ENCODE measurements around the gene MLN. TPM values are rescaled to one million over a fixed set of nuclear protein-coding genes. Genes with fewer than 3 reads are reported as not detected.
"Not testable (repeated sequence)": the region's sequence is repeated elsewhere in the genome, so short reads cannot be mapped to it uniquely, and the experiment has no call there.

MLN gene
- total RNA-seq, 1 donor from 2014 or later: not detected

GRCh38 chr6:33833599-33833998 is 29.8 kb upstream of the MLN start:
- H3K36me3 ChIP-seq (ENCODE audit: control insufficient read depth, insufficient read depth, low read length): no peaks in the 10 kb centered on the region
- peaks cover 4% of the 10 kb centered on the region for H3K27me3 ChIP-seq (ENCODE audit: control insufficient read depth, insufficient read depth, low read length)
- H3K4me3 ChIP-seq (ENCODE audit: low read depth, low read length): no peak overlapping the region
- DNase-seq (ENCODE audit: low read depth) (no peak), FAIRE-seq (no peak)
- TF ChIP-seq CTCF (IDR thresholded peaks at IDR 0.05; ENCODE audit: insufficient read depth, low read length, severe bottlenecking): no peak

GRCh38 chr6:33832831-33833230 is 29.0 kb upstream of the MLN start:
- H3K27me3 ChIP-seq (ENCODE audit: control insufficient read depth, insufficient read depth, low read length); DNase-seq (ENCODE audit: low read depth); H3K4me3 ChIP-seq (ENCODE audit: low read depth, low read length); FAIRE-seq; H3K36me3 ChIP-seq (ENCODE audit: control insufficient read depth, insufficient read depth, low read length): not testable (repeated sequence)

GRCh38 chr6:33831725-33832124 is 27.9 kb upstream of the MLN start:
- DNase-seq (ENCODE audit: low read depth); FAIRE-seq; H3K4me3 ChIP-seq (ENCODE audit: low read depth, low read length); H3K36me3 ChIP-seq (ENCODE audit: control insufficient read depth, insufficient read depth, low read length); H3K27me3 ChIP-seq (ENCODE audit: control insufficient read depth, insufficient read depth, low read length): not testable (repeated sequence)

GRCh38 chr6:33830635-33831240 is 26.9 kb upstream of the MLN start:
- FAIRE-seq (no peak), DNase-seq (ENCODE audit: low read depth) (no peak)
- TF ChIP-seq CTCF (IDR thresholded peaks at IDR 0.05; ENCODE audit: insufficient read depth, low read length, severe bottlenecking): no peak
- Histone ChIP-seq H3K36me3 (ENCODE audit: control insufficient read depth, insufficient read depth, low read length) (no peaks in the 10 kb centered on the region), H3K27me3 (ENCODE audit: control insufficient read depth, insufficient read depth, low read length) (peaks cover 7% of the 10 kb centered on the region), H3K4me3 (ENCODE audit: low read depth, low read length) (no peak overlapping the region)

- DNase-seq (ENCODE audit: low read depth) (no peak), FAIRE-seq (no peak)
- TF ChIP-seq CTCF (IDR thresholded peaks at IDR 0.05; ENCODE audit: insufficient read depth, low read length, severe bottlenecking): no peak
- no peaks in the 10 kb centered on the region for H3K36me3 ChIP-seq (ENCODE audit: control insufficient read depth, insufficient read depth, low read length)
- peaks cover 7% of the 10 kb centered on the region for H3K27me3 ChIP-seq (ENCODE audit: control insufficient read depth, insufficient read depth, low read length)
- H3K4me3 ChIP-seq (ENCODE audit: low read depth, low read length): no peak overlapping the region
Measured at GRCh38 chr6:33828764-33829731, 25.2 kb upstream of the MLN start.

GRCh38 chr6:33828452-33828763 is 24.6 kb upstream of the MLN start:
- peaks cover 7% of the 10 kb centered on the region for H3K27me3 ChIP-seq (ENCODE audit: control insufficient read depth, insufficient read depth, low read length)
- no peak for TF ChIP-seq CTCF (IDR thresholded peaks at IDR 0.05; ENCODE audit: insufficient read depth, low read length, severe bottlenecking)
- no peak for FAIRE-seq

More at GRCh38 chr6:33828452-33828763, 24.6 kb upstream of the MLN start:
- Histone ChIP-seq H3K4me3 (ENCODE audit: low read depth, low read length) (no peak overlapping the region), H3K36me3 (ENCODE audit: control insufficient read depth, insufficient read depth, low read length) (no peaks in the 10 kb centered on the region)
- no peak for DNase-seq (ENCODE audit: low read depth)
